Neural cell (in vitro differentiated cells): ENCODE data around the gene CELSR1. TPM values are rescaled to one million over a fixed set of nuclear protein-coding genes. Genes with fewer than 3 reads are reported as not detected.

Source experiments
- H2AFZ ChIP-seq: fragments of 200-600, 300-800 bp; sonication (generic), shearing (Covaris generic); 2 replicates; pipeline ENCODE4 v1.6.0; 2014; ENCODE audit warnings: low read depth, mild to moderate bottlenecking, antibody characterized with exemption, low read length, moderate library complexity
- H3F3A ChIP-seq: fragments of 200-600 bp; shearing (Covaris generic); 2 replicates; pipeline ENCODE4 v1.6.1; 2016; ENCODE audit warnings: mild to moderate bottlenecking, moderate library complexity, mixed read lengths, antibody characterized with exemption, low read length; ENCODE audit not compliant: insufficient read depth, poor library complexity, severe bottlenecking
- H3K27ac ChIP-seq: fragments of 200-600, 300-800 bp; sonication (generic), shearing (Covaris generic); 2 replicates; pipeline ENCODE4 v1.5.1; 2014; ENCODE audit warnings: mild to moderate bottlenecking, low read length, moderate library complexity
- H3K27me3 ChIP-seq: fragments of 300-800, 200-600 bp; sonication (generic), shearing (Covaris generic); 2 replicates; pipeline ENCODE4 v1.6.0; 2014; ENCODE audit warnings: mild to moderate bottlenecking, low read depth, low read length, moderate library complexity; ENCODE audit not compliant: insufficient read depth
- H3K36me3 ChIP-seq: fragments of 300-800, 200-600 bp; sonication (generic), shearing (Covaris generic); 2 replicates; pipeline ENCODE4 v1.5.1; 2014; ENCODE audit warnings: mild to moderate bottlenecking, antibody characterized with exemption, low read length, moderate library complexity; ENCODE audit not compliant: insufficient read depth
- H3K4me2 ChIP-seq: fragments of 300-800, 200-600 bp; sonication (generic), shearing (Covaris generic); 2 replicates; pipeline ENCODE4 v1.6.0; 2014; ENCODE audit warnings: mild to moderate bottlenecking, low read length
- H3K4me3 ChIP-seq: fragments of 300-800, 200-600 bp; sonication (generic), shearing (Covaris generic); 2 replicates; pipeline ENCODE4 v1.5.1; 2014; ENCODE audit warnings: mild to moderate bottlenecking, low read length, moderate library complexity
- H3K79me2 ChIP-seq: fragments of 200-600 bp; shearing (Covaris generic); replicated peaks from 2 replicates; pipeline ENCODE4 v1.6.0; 2014; ENCODE audit warnings: mild to moderate bottlenecking, low read length, moderate library complexity; ENCODE audit not compliant: insufficient read depth
- H3K9ac ChIP-seq: fragments of 300-800, 200-600 bp; sonication (generic), shearing (Covaris generic); 2 replicates; pipeline ENCODE4 v1.6.1; 2016; ENCODE audit warnings: mild to moderate bottlenecking, low read length, mixed read lengths
- H3K9me2 ChIP-seq: fragments of 200-600 bp; shearing (Covaris generic); 2 replicates; pipeline ENCODE4 v1.6.1; 2016; ENCODE audit warnings: mild to moderate bottlenecking, low read length, mixed read lengths; ENCODE audit not compliant: insufficient read depth
- H3K9me3 ChIP-seq: fragments of 200-600, 300-800 bp; sonication (generic), shearing (Covaris generic); 2 replicates; pipeline ENCODE4 v1.6.1; 2016; ENCODE audit warnings: mild to moderate bottlenecking, mixed run types, low read length, moderate library complexity, mixed read lengths
- H4K20me1 ChIP-seq: fragments of 200-600 bp; shearing (Covaris generic); 2 replicates; pipeline ENCODE4 v1.6.1; 2016; ENCODE audit warnings: mild to moderate bottlenecking, mixed run types; ENCODE audit not compliant: insufficient read depth
- EP300 ChIP-seq: fragments of 450-650 bp; conservative IDR thresholded peaks from 2 replicates; pipeline ENCODE4 v1.6.1; 2014; ENCODE audit warnings: antibody characterized with exemption, mild to moderate bottlenecking, moderate library complexity; ENCODE audit not compliant: poor library complexity, severe bottlenecking
- EZH2 ChIP-seq: fragments of 200-600, 300-800 bp; shearing (Covaris generic), sonication (generic); IDR thresholded peaks from 2 replicates; pipeline ENCODE4 v1.6.1; 2014; ENCODE audit warnings: antibody characterized with exemption, low read length, borderline replicate concordance, mild to moderate bottlenecking; ENCODE audit not compliant: insufficient read depth, poor library complexity, severe bottlenecking
- MXI1 ChIP-seq: fragments of 450-650 bp; conservative IDR thresholded peaks from 2 replicates; pipeline ENCODE4 v1.6.1; 2014; ENCODE audit warnings: antibody characterized with exemption, mild to moderate bottlenecking; ENCODE audit not compliant: poor library complexity, severe bottlenecking
- POLR2AphosphoS5 ChIP-seq: IDR thresholded peaks from 2 replicates; pipeline ENCODE4 v1.6.1; 2012
- RAD21 ChIP-seq: fragments of 450-650 bp; conservative IDR thresholded peaks from 2 replicates; pipeline ENCODE4 v1.6.1; 2014; ENCODE audit warnings: antibody characterized with exemption, mild to moderate bottlenecking, moderate library complexity
- SMC3 ChIP-seq: fragments of 450-650 bp; conservative IDR thresholded peaks from 2 replicates; pipeline ENCODE4 v1.6.1; 2014; ENCODE audit warnings: antibody characterized with exemption, mild to moderate bottlenecking, moderate library complexity; ENCODE audit not compliant: poor library complexity
- TAF1 ChIP-seq: IDR thresholded peaks from 2 replicates; pipeline ENCODE4 v1.6.1; 2012; ENCODE audit warnings: low read depth
- polyA plus RNA-seq: library from polyadenylated mRNA; depleted of rRNA; stranded (reverse); fragments of >200 nt; gene quantifications from 2 replicates; pipeline ENCODE4 v1.2.3, GENCODE V29; 2014
- TF ChIP-seq, protein P1 (sequence below): IDR thresholded peaks from 2 replicates; pipeline ENCODE4 v1.6.1; 2012; ENCODE audit warnings: borderline replicate concordance
- TF ChIP-seq, protein P2 (sequence below): fragments of 450-650 bp; IDR thresholded peaks from 2 replicates; pipeline ENCODE4 v1.5.1; 2014; ENCODE audit warnings: antibody characterized with exemption, mild to moderate bottlenecking, moderate library complexity; ENCODE audit not compliant: poor library complexity, severe bottlenecking

CELSR1 gene
- polyA plus RNA-seq, 1 donor from 2014 or later: 0.14 TPM

DNA sequence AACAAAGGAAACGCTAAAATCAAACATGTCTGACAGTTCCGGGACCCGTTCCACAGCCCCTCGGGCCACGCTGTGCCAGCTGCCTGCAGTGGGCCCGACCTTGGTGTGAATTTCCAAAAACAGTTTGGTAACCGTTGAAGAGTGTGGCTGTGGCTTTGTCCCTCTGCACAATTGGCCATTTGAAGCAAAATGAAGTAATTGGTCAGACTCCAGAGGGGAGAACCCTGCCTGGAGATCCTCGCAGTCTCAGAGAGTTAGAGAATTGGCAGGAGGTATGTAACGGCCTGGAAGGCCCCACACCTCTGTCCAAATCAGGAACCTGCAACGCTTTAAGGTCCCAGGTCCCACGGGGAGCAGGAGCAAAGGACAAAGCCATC is 175.6 kb downstream of the CELSR1 start:
- H3K79me2 ChIP-seq: no peaks in the 10 kb centered on the region
- H2AFZ ChIP-seq: no peak overlapping the region
- no peak overlapping the region for H3K27ac ChIP-seq
- H3K9me2 ChIP-seq: no peaks in the 10 kb centered on the region
- no peak overlapping the region for H3K4me2 ChIP-seq
- no peaks in the 10 kb centered on the region for H3F3A ChIP-seq
- no peaks in the 10 kb centered on the region for H3K9me3 ChIP-seq
- no peak overlapping the region for H3K9ac ChIP-seq
- TF ChIP-seq, protein P1, sequence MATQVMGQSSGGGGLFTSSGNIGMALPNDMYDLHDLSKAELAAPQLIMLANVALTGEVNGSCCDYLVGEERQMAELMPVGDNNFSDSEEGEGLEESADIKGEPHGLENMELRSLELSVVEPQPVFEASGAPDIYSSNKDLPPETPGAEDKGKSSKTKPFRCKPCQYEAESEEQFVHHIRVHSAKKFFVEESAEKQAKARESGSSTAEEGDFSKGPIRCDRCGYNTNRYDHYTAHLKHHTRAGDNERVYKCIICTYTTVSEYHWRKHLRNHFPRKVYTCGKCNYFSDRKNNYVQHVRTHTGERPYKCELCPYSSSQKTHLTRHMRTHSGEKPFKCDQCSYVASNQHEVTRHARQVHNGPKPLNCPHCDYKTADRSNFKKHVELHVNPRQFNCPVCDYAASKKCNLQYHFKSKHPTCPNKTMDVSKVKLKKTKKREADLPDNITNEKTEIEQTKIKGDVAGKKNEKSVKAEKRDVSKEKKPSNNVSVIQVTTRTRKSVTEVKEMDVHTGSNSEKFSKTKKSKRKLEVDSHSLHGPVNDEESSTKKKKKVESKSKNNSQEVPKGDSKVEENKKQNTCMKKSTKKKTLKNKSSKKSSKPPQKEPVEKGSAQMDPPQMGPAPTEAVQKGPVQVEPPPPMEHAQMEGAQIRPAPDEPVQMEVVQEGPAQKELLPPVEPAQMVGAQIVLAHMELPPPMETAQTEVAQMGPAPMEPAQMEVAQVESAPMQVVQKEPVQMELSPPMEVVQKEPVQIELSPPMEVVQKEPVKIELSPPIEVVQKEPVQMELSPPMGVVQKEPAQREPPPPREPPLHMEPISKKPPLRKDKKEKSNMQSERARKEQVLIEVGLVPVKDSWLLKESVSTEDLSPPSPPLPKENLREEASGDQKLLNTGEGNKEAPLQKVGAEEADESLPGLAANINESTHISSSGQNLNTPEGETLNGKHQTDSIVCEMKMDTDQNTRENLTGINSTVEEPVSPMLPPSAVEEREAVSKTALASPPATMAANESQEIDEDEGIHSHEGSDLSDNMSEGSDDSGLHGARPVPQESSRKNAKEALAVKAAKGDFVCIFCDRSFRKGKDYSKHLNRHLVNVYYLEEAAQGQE: no peak
- TF ChIP-seq RAD21: no peak
- TF ChIP-seq EZH2: no peak
- no peak for TF ChIP-seq SMC3
- no peak for TF ChIP-seq TAF1
- no peak for TF ChIP-seq MXI1
- TF ChIP-seq, protein P2, sequence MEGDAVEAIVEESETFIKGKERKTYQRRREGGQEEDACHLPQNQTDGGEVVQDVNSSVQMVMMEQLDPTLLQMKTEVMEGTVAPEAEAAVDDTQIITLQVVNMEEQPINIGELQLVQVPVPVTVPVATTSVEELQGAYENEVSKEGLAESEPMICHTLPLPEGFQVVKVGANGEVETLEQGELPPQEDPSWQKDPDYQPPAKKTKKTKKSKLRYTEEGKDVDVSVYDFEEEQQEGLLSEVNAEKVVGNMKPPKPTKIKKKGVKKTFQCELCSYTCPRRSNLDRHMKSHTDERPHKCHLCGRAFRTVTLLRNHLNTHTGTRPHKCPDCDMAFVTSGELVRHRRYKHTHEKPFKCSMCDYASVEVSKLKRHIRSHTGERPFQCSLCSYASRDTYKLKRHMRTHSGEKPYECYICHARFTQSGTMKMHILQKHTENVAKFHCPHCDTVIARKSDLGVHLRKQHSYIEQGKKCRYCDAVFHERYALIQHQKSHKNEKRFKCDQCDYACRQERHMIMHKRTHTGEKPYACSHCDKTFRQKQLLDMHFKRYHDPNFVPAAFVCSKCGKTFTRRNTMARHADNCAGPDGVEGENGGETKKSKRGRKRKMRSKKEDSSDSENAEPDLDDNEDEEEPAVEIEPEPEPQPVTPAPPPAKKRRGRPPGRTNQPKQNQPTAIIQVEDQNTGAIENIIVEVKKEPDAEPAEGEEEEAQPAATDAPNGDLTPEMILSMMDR: no peak
- TF ChIP-seq POLR2AphosphoS5: no peak
- no peak for TF ChIP-seq EP300
- no peaks in the 10 kb centered on the region for H4K20me1 ChIP-seq
- no peaks in the 10 kb centered on the region for H3K27me3 ChIP-seq
- no peak overlapping the region for H3K4me3 ChIP-seq
- H3K36me3 ChIP-seq: no peaks in the 10 kb centered on the region

DNA sequence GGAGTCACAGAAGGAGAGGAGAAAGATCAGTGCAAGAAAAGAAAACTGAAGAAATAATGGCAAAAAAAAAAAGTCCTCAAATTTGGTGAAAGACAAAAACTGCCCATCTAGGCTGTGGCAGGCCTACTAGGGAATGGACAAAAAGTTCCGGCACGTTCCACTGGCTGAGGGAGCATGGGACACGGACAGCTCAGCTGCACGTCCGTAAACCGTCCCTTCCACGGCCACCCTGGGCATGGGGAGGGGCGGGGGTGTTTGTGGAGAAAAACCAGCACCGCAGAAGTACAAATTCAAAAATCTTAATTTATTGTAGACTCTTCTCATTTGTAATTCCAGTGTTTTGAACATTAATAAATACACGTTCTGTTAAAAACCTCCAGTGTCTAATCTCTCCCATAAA is 176.5 kb downstream of the CELSR1 start:
- no peaks in the 10 kb centered on the region for H3K36me3 ChIP-seq
- H3K4me2 ChIP-seq: no peak overlapping the region
- no peak overlapping the region for H3K27ac ChIP-seq
- H3K79me2 ChIP-seq: no peaks in the 10 kb centered on the region
- H3K4me3 ChIP-seq: no peak overlapping the region
- TF ChIP-seq, protein P2: no peak
- no peak for TF ChIP-seq RAD21
- TF ChIP-seq, protein P1: no peak
- TF ChIP-seq POLR2AphosphoS5: no peak
- TF ChIP-seq EP300: no peak
- no peak for TF ChIP-seq TAF1
- TF ChIP-seq EZH2: no peak
- no peak for TF ChIP-seq MXI1
- no peak for TF ChIP-seq SMC3
- H3K9me3 ChIP-seq: no peaks in the 10 kb centered on the region
- no peaks in the 10 kb centered on the region for H3K9me2 ChIP-seq
- H2AFZ ChIP-seq: no peak overlapping the region
- H3K9ac ChIP-seq: no peak overlapping the region
- H3K27me3 ChIP-seq: no peaks in the 10 kb centered on the region
- no peaks in the 10 kb centered on the region for H4K20me1 ChIP-seq
- H3F3A ChIP-seq: no peaks in the 10 kb centered on the region
